ENCODE results near the gene PRPSAP1. TPM values are rescaled to one million over a fixed set of nuclear protein-coding genes. Genes with fewer than 3 reads are reported as not detected.

The PRPSAP1 gene
- total RNA-seq, result 36.4 and 38.2 TPM in 2 replicates

GRCh38 chr17:76353599-76354316 is at the start of gene PRPSAP1:
Gene PRPSAP1, minus strand, starts transcription at chr17:76353916. Its CDS starts 213 bp downstream, at chr17:76353703.

DNA sequence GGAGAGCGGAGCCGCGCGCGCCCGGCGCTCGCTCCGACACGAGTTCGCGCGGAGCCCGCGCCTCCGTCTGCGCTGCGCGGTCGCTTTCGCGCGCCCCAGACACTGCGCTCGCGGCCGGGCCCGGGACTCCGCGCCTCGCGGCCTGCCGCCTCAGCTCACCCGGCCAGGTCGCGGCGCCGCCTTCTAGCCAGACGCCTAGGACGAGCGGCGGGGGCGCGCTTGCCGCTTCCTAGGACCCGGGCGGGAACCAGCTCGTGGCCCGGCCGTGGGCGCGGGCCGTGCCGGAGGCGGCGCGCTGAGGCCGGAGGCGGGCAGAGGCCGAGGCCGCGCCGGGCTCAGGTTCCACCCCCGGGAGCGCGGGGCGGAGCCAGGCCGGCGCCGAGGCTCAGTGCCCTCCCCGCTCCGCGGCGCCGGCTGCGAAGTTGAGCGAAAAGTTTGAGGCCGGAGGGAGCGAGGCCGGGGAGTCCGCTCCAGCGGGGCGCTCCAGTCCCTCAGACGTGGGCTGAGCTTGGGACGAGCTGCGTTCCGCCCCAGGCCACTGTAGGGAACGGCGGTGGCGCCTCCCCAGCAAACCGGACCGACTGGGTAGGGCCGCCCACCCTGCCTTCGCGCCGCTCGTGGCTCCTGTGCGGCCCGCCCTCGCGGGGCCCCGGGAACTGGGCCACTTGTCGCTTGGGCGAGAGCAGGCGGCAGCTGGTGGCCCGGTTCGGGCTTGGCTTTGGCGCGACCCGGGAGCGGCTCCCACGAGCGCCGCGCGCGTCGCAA is 30.7 kb upstream of the PRPSAP1 start, which contains the start of gene SPHK1:
Gene SPHK1, plus strand, starts transcription at position 388 of the 765 bp plus-strand sequence. CDS start 1,036 bp downstream, outside the sequence.

GRCh38 chr17:76307966-76308338 is 45.8 kb downstream of the PRPSAP1 start, which contains the start of gene QRICH2:
Gene QRICH2, minus strand, starts transcription at chr17:76308276. Its CDS starts 278 bp downstream, at chr17:76307998.

DNA sequence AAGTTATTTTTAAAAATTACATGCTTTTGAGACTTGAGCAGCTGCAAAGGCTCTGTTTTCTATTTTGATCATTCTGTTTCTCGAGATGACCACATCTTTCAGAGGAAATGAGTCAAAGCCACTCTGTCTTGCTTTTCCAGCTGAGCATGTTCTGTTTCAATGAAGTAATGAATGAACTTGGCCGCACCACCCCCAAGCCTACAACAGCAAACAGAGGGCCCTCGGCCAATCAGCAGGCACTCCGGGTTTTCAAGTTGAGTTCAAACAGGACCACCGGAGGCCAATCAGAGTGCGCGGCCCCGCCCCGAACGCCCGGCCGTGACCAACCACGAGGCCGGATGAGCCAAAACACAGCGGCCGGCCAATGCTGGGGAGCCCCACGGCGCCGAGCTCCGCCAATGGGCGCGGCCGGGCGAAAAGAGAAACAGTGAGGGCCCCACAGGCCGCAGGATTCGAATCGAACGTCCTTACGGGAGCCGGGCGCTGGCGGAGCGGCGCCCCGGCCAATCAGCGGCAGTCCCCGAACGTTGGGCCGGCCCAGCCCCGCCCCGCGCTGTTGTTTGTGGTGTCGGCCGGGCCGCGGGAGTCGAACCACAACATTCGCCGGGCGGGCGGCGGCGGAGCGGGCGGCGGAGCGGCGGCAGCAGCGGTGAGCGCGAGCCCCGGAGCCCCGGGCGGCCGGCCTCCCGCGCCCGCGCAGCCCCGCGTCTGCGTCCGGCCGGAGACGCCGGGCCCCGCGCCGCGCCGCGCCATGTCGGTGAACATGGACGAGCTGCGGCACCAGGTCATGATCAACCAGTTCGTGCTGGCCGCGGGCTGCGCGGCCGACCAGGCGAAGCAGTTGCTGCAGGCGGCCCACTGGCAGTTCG is 88.7 kb downstream of the PRPSAP1 start, which contains the start of gene UBALD2:
Gene UBALD2, plus strand, starts transcription at position 594 of the 869 bp plus-strand sequence. Its CDS starts 158 bp downstream, at position 752.

Other genes with a start within 250 kb of the PRPSAP1 start
- gene FOXJ1, start 212.7 kb downstream of the PRPSAP1 start, total RNA-seq, result under 0.01 TPM in 2 replicates
- gene RNF157, start 113.4 kb downstream of the PRPSAP1 start, total RNA-seq, result 0.75 and 0.89 TPM in 2 replicates
- 2.7 and 4.6 TPM in 2 replicates for gene UBALD2, start 88.6 kb downstream of the PRPSAP1 start, total RNA-seq
- 3.0 and 6.2 TPM in 2 replicates for gene QRICH2, start 45.6 kb downstream of the PRPSAP1 start, total RNA-seq
- 73.4 and 79.2 TPM in 2 replicates for gene SPHK1, start 30.7 kb upstream of the PRPSAP1 start, total RNA-seq
- 23.1 and 24.7 TPM in 2 replicates for gene UBE2O, start 99.2 kb upstream of the PRPSAP1 start, total RNA-seq
- not detected in 2 replicates for gene AANAT, start 113.7 kb upstream of the PRPSAP1 start, total RNA-seq
- 4.9 and 5.4 TPM in 2 replicates for gene RHBDF2, start 147.5 kb upstream of the PRPSAP1 start, total RNA-seq
- gene CYGB, start 183.8 kb upstream of the PRPSAP1 start, total RNA-seq, result 9.5 and 18.1 TPM in 2 replicates
- gene PRCD, start 186.1 kb upstream of the PRPSAP1 start, total RNA-seq, result 2.4 and 5.2 TPM in 2 replicates
- gene ST6GALNAC2, start 231.9 kb upstream of the PRPSAP1 start, total RNA-seq, result 0.89 and 1.4 TPM in 2 replicates